HG03342 (cell line): ENCODE data around the gene SIRPB2.

Experiments used
- ATAC-seq: cut with Tn5 transposase; IDR thresholded peaks from one replicate; pipeline ENCODE4 v1.9.1; 2021; ENCODE audit warnings: mild to moderate bottlenecking, moderate library complexity; ENCODE audit not compliant: unreplicated experiment

SIRPB2 gene

DNA sequence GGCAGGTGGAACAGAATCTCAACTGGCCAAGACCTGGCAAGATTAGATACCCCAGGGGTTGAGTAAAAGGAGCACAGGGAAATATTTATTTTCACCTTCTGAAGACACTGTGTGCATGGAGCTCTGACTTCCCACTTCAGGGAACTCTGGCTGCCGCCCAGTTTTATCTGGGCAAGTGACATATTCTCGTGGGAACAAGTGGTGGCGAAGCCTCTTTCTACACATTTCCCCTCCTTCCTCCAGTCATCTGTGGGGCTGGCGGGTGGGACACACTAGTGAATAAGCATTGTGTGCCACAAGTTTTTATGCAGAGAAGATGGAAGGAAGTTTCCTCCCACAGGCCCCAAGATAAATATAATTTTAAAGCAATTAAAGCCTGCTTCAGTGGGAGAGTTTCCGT lies 48.1 kb downstream of the SIRPB2 start:
- ATAC-seq: no peak

DNA sequence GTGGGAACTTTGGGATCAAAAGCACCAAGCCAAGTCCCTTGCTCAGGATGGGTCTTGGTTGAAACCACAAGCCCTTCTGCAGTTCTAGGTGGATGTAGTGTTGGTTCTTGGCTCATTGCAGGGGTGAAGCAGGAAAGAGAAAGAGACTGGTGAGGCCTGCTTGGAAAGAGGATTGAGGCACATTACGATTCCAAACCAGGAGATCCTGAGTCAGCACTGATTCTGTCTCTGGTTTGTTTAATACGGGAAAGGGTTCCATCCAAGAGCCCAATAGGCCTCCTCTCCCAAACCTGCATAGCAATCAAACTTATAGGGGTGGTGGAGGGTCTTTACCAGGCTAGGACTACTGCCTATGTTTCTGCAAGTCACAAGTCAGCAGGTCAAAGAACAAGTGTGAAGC lies 48.9 kb downstream of the SIRPB2 start:
- no peak for ATAC-seq

DNA sequence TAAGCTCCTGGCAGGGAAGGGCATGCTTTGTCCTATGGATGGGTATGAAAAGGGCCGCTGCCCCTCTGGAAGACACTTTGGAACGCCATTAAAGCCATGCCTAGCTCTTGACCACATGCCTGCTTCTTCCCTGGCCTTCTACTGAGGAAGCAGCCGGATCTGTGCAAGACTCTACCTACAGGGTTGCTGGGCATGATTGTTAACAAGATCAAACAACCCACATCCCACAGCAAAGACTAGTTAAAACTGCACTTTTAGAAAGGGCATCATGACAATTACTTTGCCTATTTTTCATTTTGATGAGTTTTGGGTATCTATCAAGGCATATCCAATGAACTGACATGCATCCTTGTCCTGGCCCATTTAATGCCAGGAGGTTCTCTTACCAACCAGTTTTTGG lies 50.1 kb downstream of the SIRPB2 start:
- ATAC-seq: no peak

DNA sequence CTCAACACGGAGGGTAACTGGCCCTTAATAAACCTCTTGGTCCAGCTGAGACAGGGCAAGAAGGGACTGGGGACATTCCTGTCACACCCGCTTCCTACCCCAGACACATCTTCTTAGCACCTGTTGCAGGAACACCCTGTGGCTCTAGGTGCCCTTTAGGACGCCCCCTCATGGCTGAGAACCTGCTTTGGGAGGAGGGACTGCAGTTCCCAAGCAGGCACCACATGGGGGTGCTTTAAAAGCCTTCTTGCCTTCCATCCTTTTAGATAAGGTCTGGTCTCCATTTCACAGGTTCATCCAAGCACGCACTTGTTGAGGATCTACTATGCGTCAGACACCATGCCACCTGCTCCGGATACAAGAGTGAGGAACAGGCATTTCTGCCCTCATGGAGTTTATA lies 51.2 kb downstream of the SIRPB2 start:
- no peak for ATAC-seq

DNA sequence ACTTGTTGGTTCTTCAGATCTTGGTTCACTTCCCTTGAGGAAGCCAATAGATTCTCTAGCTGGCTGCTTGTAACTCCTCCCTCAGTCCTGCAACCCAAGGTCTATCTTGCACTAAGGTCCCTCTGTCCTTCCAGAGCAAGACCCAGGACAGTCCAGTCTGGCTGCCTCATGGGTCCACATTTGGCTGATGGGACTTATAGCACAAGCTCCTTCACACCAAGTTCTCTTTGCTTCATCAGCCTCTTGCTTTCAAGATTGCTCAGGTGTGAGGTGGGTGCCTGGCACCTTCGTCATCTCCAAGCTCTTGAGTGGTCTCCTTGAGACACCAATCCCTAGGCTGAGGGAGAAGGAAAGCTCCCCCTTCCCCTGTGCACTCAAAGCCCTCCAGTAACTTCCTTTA lies 52.9 kb downstream of the SIRPB2 start:
- no peak for ATAC-seq

DNA sequence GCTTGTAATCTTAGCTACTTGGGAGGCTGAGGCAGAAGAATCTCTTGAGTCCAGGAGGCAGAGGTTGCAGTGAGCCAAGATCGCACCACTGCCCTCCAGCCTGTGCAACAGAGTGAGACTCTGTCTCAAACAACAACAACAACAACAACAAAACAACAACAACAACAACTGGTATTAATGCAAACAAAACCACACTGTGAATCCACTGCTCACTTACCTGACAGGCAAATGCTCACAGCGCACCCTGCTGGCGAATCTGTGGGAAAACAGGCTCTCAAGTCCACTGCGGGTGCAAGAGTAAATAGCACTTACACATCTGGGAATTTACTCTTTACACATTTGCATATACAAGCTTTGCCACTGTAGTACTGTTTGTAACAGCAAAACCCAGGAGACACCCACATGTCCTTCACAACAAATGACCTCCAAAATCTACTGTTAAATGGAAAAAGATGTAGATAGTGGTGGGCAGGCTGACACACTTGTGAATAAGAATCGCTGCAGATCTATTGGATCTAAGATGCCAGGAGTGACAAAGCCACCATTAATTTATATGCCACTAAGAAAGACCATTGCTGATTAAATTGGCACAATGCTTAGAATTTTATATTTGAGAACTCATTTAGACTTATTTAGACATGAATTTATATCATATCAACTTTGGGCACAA lies 53.9 kb downstream of the SIRPB2 start:
- peak; percentile 44 for ATAC-seq

DNA sequence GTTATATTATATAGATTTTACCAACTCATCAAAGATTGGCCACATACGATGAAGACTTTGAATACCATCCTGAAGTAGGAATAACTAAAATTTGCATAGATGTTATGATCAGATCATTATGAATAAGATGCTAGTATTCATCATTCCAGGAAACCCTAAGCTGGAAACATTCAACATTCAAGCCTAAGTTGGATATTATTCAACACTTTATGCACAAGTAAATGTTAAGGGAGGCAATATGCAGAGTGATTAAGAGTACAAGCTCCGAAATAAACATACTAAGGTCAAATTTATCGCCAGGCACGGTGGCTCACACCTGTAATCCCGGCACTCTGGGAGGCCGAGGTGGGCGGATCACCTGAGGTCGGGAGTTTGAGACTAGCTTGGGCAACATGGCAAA lies 55.0 kb downstream of the SIRPB2 start:
- no peak for ATAC-seq

DNA sequence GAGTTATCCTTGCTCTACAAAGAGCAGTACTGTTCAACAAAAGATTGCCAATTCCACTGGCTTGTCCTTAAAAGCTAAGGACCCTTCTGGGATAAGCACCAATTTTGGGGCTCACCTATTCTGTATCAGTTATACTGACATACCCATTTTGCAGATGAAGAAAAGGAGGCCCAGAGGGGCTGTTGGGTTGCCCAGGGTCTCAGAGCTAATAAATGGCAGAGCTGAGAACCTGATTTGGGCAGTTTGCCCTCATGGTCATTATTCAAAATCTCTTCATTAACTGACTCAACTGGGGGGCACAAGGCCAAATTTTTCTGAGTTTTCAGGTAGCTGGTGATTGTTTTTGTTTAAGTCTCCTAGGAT lies 55.9 kb downstream of the SIRPB2 start:
- no peak for ATAC-seq

DNA sequence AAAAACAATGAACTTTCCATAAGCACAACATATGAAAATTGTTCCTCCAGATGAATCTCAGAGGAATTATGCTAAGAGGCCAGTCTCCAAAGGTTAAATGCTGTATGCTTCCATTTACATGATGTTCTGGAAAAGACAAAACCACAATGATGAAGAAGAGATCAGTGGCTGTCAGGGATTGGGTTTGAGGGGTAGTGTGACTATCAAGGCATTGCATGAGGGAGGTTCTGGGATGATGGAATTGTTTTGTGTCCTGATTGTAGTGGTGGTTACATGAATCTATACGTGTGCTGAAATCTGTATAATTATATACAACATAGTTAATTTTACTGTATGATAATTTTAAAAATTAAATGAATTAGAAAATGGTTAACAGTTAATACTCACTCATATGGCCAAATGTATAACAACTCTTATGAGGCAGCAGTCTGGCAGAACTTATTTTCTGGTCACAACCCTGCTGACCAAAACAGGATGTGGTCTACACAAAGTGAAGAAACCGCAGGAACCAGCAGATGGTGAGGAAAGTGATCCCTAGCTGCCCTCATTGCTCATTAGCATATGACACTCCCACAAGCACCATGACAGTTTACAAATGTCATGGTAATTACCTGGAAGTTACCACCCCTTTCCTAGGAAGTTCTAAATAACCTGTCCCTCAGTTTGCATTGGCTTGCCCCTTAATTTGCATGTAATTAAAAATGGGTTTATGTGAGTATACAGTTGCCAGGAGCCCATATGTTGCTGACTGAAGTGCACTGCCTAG lies 56.5 kb downstream of the SIRPB2 start:
- peak; percentile 91 for ATAC-seq

DNA sequence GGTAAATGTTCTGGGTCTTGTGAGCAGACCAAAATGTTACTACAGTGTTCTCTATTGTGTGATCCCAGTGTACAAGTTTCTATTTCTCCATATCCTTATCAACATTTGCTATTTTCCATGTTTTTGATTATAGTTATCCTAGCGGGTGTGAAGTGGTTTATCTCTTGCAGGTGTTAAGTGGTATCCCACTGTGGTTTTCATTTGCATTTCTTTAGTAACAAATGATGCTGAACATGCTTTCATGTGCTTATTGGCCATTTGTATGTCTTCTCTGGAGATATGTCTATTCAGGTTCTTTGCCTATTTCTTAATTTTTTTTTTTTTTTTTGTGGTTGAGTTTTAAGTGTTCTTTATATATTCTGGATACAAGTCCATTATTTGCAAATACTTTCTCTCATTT lies 60.1 kb downstream of the SIRPB2 start:
- no peak for ATAC-seq

DNA sequence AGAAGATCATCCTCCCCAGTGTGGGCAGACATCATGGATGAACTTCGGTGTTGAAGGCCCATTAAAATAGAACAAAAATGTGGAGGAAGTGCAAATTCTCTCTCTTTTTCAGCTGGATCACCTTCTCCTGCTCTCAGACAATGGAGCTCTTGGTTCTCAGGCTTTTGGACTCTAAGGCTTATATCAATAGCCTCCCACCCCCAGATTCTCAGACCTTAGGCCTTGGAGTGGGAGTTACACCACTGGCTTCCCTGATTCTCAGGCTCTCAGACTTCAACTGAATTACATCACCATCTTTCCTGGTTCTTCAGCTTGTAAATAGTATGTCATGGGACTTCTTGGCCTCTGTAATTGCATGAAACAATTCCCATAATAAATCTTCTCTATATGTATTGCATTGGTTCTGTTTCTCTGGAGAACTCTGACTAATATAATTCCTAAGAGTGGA lies 61.2 kb downstream of the SIRPB2 start:
- no peak for ATAC-seq

DNA sequence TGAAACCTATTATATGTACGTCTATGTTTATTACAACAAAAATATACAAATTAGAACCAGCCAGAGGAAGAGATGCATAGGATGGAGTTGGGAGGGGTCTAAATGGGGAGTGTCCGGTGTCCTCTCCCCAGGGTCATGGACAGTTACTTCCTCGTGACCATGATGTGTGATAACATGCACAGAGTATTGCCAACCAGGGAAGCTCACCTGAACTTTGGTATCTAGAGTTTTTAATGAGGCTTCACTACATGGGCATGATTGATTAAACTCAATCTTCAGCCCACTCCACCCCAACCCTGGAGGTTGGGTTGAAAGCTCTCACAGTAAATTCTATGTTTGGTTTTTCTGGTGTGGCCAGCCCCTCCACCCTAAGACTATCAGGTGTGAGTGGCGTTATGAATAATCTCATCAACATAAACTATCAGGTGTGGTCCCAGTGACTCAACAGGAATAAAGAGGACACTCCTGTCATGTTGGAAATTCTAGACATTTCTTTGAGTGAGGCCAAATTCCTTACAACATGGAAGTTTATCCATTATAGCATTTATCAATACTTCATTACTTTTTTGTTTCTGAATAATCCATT lies 62.0 kb downstream of the SIRPB2 start:
- ATAC-seq: no peak

DNA sequence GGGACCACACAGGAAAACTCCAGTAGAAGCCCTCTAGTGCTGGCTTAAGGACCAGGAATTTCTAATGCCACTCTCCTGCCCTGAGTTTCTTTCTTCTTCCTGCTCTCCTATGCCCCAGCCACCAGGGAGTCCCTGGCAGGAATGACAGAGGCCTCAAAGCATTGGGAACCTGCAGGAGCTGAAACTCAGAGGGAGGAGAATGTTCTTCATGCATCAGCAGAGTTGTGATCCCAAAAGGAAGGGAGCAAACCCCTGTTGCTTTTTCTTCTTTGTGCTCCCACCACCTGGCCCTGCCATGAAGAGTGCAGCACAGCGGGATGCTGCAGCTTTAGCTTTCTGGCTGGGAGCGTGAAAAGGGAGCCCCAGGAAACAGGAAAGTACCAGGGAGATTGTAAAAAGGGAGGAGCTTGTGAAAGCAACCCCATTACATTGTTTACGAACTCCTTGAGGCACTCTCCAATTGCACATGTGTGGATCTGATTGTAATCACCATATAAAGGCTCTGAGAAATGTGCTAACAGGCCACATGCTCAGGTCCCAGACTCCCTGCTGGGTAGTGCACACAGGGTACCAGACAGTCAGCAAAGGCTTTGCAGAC lies 63.7 kb downstream of the SIRPB2 start:
- ATAC-seq: no peak

DNA sequence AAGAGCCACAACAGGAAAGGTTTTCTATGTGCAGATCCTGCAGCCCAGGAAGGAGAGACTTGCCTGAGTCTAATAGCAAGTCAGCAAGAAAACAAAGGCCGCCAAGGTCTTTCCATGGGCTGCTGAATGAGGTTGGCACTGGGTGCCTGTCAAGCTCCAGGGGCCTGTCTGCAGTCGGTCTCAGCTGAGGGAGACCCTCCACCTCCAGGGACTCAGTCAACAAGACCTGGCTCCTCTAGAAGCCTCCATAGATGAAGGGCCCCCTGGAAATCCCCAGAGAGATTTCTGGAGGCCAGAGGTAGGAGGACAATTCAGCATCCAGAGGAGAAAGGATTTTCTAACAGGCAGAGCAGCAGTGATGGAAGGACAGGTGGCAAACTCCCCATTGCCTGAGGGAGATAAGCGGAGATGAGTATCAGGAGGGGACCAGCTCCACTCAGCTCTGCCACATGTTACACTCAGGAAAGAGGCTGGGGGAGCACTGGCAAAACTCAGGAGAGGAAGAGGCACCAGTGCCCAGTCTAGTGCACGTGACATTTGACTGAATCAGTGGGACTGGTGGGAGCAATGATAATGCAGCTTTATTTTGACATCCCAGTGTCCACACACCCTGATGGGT lies 64.9 kb downstream of the SIRPB2 start:
- ATAC-seq: no peak
